IPS-NIHi7 (cell line): ENCODE results near the gene BMP7.
"Not testable (repeated sequence)": the region's sequence is repeated elsewhere in the genome, so short reads cannot be mapped to it uniquely, and the experiment has no call there.

Experiments used
- DNase-seq: peaks from one replicate; pipeline ENCODE4 v3.0.0; 2012; ENCODE audit warnings: mixed read lengths; ENCODE audit errors: extremely low spot score

Gene BMP7

GRCh38 chr20:57249772-57250171, 16.7 kb downstream of the BMP7 start:
- DNase-seq: no peak

- DNase-seq: no peak
These were observed 17.4 kb downstream of the BMP7 start for GRCh38 chr20:57249073-57249472.

- no peak for DNase-seq
These were observed 18.2 kb downstream of the BMP7 start for GRCh38 chr20:57248132-57248797.

GRCh38 chr20:57247292-57247965, 19.0 kb downstream of the BMP7 start:
- DNase-seq: no peak

DNA sequence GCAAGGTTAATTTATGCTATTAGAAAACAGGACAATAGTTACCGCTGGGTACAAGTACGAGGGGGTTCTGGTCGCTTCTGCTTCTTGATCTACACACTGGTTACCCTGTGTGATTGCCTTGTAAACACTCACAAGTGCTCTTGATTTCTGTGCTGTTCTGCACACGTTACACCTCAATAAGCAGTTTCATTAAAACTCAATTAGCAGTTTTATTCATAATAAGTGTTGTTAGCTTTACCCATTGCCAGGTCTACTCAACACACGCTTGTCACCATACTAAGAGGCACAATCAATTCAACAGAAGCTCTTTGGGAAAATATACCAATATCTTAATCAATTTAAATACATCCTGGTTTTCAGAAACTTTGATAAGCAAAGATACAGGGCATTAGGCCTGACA, 20.4 kb downstream of the BMP7 start:
- DNase-seq: no peak

DNA sequence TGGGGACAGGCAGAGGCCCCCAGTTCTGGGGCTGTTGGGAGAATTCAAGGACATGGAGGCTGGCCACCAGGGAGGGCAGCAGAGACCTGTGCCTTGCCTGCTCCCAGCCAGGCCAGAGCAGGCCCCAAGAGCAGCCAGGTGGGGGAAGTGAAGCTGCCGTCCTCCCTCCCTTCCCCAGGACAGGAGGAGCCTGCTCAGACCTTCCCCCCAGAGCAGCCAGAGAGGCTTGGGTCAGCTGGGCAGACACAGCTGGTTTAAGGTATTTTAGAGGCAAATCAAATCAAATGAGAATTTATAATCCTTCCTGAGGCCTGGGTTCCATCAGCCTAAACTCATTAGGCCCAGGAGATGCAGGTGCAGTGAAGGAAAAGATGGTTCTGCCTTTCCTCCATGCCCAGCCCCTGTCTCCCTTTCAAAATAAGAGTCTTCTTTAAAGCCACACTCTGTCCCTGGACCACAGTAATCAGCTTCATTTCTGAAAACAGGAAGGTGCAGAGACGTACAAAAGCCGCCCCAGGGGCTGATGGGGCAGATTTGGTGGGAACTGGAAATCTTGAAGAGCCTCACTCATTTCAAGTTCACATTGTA, 21.7 kb downstream of the BMP7 start:
- peak; percentile 74 for DNase-seq

DNA sequence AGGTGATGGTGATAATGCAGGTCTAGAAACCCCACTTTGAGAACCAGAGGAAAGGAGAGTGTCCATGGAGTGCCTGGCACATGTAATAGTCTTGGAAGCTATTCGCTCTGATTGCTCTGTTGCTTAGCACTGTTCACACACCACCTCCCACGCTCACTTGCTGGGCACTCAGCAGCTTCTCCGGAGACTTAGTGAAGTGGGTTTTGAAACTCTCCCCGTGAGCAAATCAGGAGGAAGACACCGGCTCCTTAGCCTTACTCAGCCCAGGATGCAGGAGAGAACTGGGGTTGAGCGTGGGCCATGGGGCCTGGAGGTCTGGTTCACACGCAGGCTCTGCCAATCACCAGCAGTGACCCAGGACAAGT, 22.2 kb downstream of the BMP7 start:
- DNase-seq: no peak

GRCh38 chr20:57243480-57244220, 22.8 kb downstream of the BMP7 start:
- DNase-seq: no peak

GRCh38 chr20:57242414-57242813, 24.0 kb downstream of the BMP7 start:
- DNase-seq: no peak

DNA sequence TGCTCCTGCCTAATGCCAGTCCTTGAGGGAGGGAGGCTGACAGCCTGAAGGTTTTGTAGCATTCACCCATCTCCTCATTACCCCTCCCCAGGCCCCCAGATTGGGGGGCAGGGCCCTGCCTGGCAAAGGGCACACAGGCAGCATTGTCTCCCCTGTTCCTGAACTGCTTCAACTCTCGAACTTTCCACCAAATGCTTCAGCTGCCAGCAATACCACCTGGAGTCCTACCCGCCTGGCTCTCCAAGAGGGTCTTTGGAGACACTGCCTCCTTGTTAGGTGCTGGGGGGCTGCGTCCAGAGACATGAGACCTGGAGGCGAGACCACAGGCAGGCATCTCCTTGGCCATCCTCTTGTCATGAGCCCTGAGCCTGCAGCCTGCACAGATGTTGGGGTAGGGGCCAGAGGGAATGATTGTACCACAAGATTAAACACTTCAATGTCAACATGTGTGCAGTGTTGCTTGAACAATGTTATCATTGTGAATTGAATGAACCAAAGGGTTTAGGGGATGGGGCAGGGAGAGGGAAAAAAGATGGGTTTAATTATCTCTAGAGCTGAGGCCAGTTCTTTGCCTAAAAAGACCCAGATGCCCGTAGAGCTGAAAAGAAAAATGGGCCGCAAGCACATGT, 25.0 kb downstream of the BMP7 start:
- no peak for DNase-seq

DNA sequence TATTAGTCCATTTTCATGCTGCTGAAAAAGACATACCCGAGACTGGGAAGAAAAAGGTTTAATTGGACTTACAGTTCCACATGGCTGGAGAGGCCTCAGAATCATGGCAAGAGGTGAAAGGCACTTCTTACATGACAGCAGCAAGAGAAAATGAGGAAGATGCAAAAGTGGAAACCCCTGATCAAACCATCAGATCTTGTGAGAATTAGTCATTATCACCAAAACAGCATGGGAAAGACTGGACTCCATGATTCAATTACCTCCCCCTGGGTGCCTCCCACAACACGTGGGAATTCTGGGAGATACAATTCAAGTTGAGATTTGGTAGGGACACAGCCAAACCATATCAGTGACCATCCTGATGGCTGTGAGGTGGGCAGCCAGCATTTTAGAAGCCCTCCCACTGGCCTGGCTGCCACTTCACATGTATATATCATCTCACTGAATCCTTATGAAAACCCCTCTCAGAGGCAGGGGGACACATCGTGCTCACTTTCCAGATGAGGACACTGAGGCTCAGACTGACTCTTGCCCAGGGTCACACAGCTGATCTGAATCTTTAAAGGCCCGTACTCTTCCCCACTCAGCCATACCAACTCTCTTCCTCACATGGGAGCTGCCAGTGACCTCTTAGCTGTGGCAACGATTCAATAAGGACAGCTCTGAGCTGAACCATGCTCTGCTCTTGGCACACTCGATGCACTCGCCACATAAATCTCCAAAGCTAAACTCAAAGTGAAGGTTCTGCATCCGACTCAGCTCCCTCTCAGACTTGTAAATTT, 25.7 kb downstream of the BMP7 start:
- DNase-seq: no peak

- not testable (repeated sequence) for DNase-seq
These were observed 26.7 kb downstream of the BMP7 start for GRCh38 chr20:57239725-57240124.

GRCh38 chr20:57239324-57239723, 27.1 kb downstream of the BMP7 start:
- DNase-seq: not testable (repeated sequence)

GRCh38 chr20:57238089-57238488, 28.4 kb downstream of the BMP7 start:
- no peak for DNase-seq

GRCh38 chr20:57237585-57237953, 28.9 kb downstream of the BMP7 start:
- DNase-seq: no peak

DNA sequence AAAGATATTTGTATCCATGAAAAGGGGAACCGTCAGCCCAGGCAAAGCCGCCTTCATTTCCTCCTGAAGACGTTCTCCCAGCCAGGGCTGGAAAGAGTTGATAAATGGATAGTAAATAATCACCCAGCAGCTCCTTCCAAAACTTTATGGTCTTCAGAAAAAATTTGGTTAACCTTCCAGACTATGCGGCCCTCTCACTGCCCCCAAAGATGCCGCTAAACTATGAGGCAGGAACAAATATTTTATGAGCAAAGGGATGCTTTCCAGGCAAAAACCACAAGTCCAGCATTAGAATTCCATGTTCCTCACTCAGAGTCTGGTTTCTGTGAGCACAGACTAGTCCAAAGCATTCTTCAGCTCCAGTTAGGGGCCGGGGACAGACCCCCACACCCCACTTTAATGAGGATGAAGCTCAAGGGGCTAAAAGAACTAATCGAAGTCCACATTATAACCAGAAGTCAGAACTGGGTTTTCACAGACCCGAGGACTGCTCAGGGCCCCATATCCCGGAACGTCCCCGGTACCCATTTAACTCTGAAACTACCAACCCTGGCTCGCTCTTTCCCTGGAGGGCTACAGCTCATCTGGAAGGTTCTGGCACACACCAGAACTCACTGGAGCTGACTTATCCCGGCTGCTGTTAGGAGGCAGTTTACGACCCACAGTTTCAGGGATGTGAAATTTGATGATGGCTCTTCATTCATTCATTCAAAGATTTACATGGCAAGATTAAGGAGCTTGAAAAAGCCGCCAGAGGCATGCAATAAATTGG, 29.4 kb downstream of the BMP7 start:
- no peak for DNase-seq

DNA sequence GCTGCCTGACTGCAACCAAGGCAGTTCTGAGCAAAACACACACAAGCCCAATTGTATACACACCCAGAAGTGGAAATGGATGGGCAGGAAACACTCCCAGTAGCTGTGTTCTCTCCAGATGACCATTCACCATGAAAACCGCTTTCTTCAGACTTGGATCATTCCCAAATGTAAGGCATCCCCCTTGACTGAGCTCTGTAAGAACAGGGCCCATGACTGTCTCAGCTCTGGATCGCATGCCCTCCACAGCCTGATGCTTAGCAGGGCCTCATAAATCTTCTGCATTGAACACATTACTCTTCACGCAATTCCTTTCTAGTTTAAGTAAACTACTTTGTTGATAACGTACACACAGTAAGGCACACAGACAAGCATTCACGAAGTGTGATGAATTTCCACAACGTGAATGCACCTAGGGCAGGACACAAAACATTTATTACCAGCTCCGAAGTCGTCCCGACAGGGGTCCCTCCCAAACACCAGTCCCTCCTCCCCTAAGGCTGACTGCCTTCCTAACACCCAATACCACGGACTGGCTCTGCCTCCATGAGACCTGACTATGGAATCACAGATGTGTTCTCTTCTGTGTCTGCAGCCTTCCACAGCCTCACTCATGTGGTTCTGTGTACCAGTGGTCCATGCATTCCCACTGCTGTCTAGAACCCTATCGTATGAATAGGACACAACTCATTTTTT, 31.7 kb downstream of the BMP7 start:
- no peak for DNase-seq

DNA sequence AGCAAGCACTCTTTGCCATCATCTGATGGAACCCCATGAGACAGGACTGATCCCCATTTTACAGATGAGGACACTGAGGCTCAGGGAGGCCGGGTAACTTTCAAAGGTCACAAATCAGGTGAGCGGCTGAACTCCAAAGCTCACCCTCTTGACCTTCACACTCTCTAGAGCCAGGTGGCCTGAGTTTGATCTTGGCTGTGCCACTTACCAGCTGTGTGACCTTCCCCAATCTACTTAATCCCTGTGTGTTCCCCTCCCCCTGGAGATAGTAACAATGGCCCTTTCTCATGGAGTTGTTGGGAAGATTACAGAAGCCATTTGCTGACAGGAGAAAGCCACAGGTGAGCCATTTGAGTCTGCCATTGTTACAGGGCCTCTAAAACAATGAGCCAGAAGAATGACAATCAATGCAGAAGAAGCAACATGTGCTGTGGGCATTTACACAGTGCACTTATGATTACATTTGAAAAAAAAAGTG, 34.5 kb downstream of the BMP7 start:
- peak; percentile 60 for DNase-seq

- no peak for DNase-seq
These were observed 35.3 kb downstream of the BMP7 start for GRCh38 chr20:57231161-57231560.

DNA sequence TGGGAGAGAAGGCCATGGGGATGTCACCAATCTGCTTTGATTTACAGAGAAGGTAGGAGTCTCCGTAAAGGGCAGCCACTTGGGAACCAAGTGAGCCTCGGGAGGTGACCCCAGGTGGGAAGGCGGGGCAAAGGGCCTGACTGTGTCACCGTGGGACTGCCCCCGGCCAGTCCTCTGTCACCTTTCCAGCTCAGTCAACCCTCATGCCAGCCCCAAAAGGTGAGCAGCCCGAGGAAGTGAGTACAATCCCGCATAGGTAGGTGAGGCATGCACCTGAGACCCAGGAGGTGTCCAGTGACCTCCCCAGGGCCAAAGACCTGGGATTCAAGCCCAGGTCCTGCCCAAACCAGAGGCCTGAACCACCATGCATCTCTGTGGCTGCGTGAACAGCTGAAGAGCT, 36.2 kb downstream of the BMP7 start:
- DNase-seq: no peak
